BLaER1 (cell line): ENCODE data around the gene ZFP90.

ENCODE experiments used
- H3K27ac ChIP-seq: shearing (Covaris generic); formaldehyde crosslinking; 2 replicates; pipeline ENCODE4 v1.8.1; 2022
- H3K27me3 ChIP-seq: shearing (Covaris generic); formaldehyde crosslinking; 2 replicates; pipeline ENCODE4 v1.8.1; 2022
- H3K36me3 ChIP-seq: shearing (Covaris generic); formaldehyde crosslinking; 2 replicates; pipeline ENCODE4 v1.8.1; 2022
- H3K4me1 ChIP-seq: shearing (Covaris generic); formaldehyde crosslinking; 2 replicates; pipeline ENCODE4 v1.8.1; 2022
- H3K4me2 ChIP-seq: shearing (Covaris generic); formaldehyde crosslinking; 2 replicates; pipeline ENCODE4 v1.8.1; 2022
- H3K4me3 ChIP-seq: shearing (Covaris generic); formaldehyde crosslinking; 2 replicates; pipeline ENCODE4 v1.8.1; 2022
- H3K9ac ChIP-seq: shearing (Covaris generic); formaldehyde crosslinking; 2 replicates; pipeline ENCODE4 v1.8.1; 2022
- H3K9me3 ChIP-seq: shearing (Covaris generic); formaldehyde crosslinking; 2 replicates; pipeline ENCODE4 v1.8.1; 2022
- H4K20me1 ChIP-seq: shearing (Covaris generic); formaldehyde crosslinking; 2 replicates; pipeline ENCODE4 v1.8.1; 2022
- Cebpa-rat ChIP-seq: shearing (Covaris generic); IDR thresholded peaks from 2 replicates; pipeline ENCODE4 v1.8.1; 2022

ZFP90 gene

DNA sequence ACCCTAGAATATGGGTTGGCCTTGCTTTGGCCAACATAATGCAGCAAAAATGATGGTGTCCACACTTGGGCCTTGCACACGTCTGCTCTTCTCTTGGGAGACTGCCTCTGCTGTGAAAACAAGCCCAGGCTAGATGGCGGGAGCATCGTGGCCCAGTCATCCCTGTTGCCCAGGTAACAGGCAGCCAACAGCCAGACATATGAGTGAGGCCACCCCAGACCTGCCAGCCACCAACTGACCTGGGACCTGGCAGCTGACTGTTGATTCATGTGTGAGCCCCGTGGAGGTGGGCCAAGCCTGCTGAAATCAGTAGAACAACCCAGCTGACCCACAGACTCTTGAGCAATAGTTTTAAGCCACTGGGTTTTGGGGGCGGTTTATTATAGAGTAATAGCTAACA lies 66.7 kb downstream of the ZFP90 start:
- TF ChIP-seq Cebpa-rat: no peak
- no peaks in the 10 kb centered on the region for H3K36me3 ChIP-seq
- H4K20me1 ChIP-seq: no peaks in the 10 kb centered on the region
- H3K4me2 ChIP-seq: no peak overlapping the region
- H3K27me3 ChIP-seq: no peaks in the 10 kb centered on the region
- H3K4me1 ChIP-seq: no peaks in the 10 kb centered on the region
- no peak overlapping the region for H3K4me3 ChIP-seq
- H3K9me3 ChIP-seq: no peaks in the 10 kb centered on the region
- H3K9ac ChIP-seq: no peak overlapping the region
- no peak overlapping the region for H3K27ac ChIP-seq

DNA sequence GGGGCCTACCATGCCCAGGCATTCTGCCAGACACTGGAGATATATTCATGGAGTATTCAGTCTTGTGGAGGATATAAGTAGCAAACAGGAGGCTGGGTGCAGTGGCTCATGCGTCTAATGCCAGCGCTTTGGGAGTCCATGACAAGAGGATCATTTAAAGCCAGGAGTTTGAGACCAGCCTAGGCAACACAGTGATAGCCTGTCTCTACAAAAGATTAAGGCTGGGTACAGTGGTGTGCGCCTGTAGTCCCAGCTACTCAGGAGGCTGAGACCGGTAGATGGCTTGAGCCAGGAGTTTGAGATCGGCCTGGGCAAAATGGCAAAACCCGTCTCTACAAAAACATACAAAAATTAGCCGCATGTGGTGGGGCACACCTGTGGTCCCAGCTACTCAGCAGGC lies 68.4 kb downstream of the ZFP90 start:
- Histone ChIP-seq H3K27ac (no peak overlapping the region), H3K9ac (no peak overlapping the region), H3K36me3 (no peaks in the 10 kb centered on the region), H4K20me1 (no peaks in the 10 kb centered on the region), H3K4me3 (no peak overlapping the region), H3K9me3 (no peaks in the 10 kb centered on the region), H3K27me3 (no peaks in the 10 kb centered on the region), H3K4me1 (no peaks in the 10 kb centered on the region), H3K4me2 (no peak overlapping the region)
- TF ChIP-seq Cebpa-rat: no peak

DNA sequence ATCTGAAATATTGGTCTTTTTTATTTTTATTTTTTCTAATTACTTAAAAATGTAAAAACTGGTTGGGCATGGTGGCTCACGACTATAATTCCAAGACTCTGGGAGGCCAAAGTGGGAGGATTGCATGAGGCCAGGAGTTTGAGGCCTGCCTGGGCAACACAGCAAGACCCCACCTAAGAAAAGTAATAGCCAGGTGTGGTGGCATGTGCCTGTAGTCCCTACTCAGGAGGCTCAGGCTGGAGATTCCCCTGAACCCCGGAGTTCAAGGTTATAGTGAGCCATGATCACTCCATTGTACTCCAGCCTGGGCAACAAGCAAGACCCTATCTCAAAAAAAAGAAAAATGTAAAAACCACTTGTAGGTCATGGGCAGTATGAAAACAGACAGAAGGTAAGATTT lies 69.2 kb downstream of the ZFP90 start:
- H3K27ac ChIP-seq: no peak overlapping the region
- no peaks in the 10 kb centered on the region for H3K4me1 ChIP-seq
- H3K4me2 ChIP-seq: no peak overlapping the region
- H3K27me3 ChIP-seq: no peaks in the 10 kb centered on the region
- TF ChIP-seq Cebpa-rat: no peak
- H3K36me3 ChIP-seq: no peaks in the 10 kb centered on the region
- peaks cover 4% of the 10 kb centered on the region for H3K9me3 ChIP-seq
- H3K9ac ChIP-seq: no peak overlapping the region
- H4K20me1 ChIP-seq: no peaks in the 10 kb centered on the region
- no peak overlapping the region for H3K4me3 ChIP-seq

DNA sequence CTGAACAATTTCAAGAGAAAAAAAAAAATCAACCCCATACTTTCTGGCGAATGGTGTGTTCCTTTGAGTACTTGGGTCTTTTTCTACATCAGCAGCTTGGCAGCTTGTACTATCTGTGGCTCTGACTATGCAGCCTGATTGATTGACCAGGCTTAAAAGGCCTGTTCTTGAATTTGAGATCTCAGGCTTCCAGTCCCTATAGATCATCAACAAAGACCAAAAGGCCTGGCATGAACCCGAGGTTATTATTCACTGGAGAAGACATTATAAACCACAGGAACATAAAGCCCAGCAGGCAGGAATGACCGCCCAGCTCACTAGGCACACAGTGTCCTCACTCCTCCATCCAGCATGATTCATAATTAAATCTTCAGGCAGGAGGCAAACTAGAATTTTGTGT lies 73.9 kb downstream of the ZFP90 start:
- peaks cover 16% of the 10 kb centered on the region for H3K4me1 ChIP-seq
- H3K9me3 ChIP-seq: peaks cover 20% of the 10 kb centered on the region
- H3K9ac ChIP-seq: no peak overlapping the region
- no peak overlapping the region for H3K27ac ChIP-seq
- TF ChIP-seq Cebpa-rat: no peak
- H3K27me3 ChIP-seq: no peaks in the 10 kb centered on the region
- no peak overlapping the region for H3K4me3 ChIP-seq
- no peaks in the 10 kb centered on the region for H4K20me1 ChIP-seq
- H3K4me2 ChIP-seq: no peak overlapping the region
- H3K36me3 ChIP-seq: no peaks in the 10 kb centered on the region

DNA sequence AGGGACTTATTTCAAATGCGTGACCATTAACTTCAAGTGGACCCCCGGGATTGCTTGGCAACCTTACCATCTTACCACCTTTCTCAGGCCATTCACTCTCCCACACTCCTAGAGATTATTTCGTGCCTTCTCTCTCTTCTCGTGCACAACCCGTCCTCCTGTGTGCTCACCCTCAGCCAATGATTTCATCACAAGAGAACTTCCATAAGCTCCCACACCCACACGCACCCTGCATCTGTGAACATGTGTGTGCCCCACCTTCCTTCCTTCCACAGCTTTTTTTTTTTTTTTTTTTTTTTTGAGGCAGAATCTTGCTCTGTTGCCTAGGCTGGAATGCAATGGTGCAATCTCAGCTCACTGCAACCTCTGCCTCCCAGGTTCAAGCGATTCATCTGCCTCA lies 78.6 kb downstream of the ZFP90 start:
- peaks cover 16% of the 10 kb centered on the region for H3K4me1 ChIP-seq
- H4K20me1 ChIP-seq: no peaks in the 10 kb centered on the region
- no peak overlapping the region for H3K4me3 ChIP-seq
- no peak overlapping the region for H3K9ac ChIP-seq
- peaks cover 24% of the 10 kb centered on the region for H3K9me3 ChIP-seq
- no peaks in the 10 kb centered on the region for H3K36me3 ChIP-seq
- no peak overlapping the region for H3K27ac ChIP-seq
- TF ChIP-seq Cebpa-rat: no peak
- no peak overlapping the region for H3K4me2 ChIP-seq
- no peaks in the 10 kb centered on the region for H3K27me3 ChIP-seq
